CD4-positive, CD25-positive, alpha-beta regulatory T cell (primary cell): Measurements from ENCODE around the gene SNCAIP. TPM values are rescaled to one million over a fixed set of nuclear protein-coding genes. Genes with fewer than 3 reads are reported as not detected.

Experiments
- ATAC-seq, 2 donors: fragments of 150-1000 bp; cut with Tn5 transposase; one replicate each; pipeline ENCODE4 v1.10.0; 2021; ENCODE audit warnings: low read depth in 2 of 2, moderate number of reproducible peaks in 2 of 2, moderate library complexity in 1 of 2
- DNase-seq, 3 donors: peaks; one replicate each; pipeline versions ENCODE4 v3.0.0 to v3.0.0-alpha.2; 2012 to 2022; ENCODE audit warnings: mixed read lengths in 1 of 3
- H3K27ac ChIP-seq: one replicate; pipeline ENCODE4 v1.7.0; 2013; ENCODE audit warnings: mild to moderate bottlenecking, low read length; ENCODE audit not compliant: insufficient read depth, poor library complexity, severe bottlenecking
- H3K27me3 ChIP-seq: one replicate; pipeline ENCODE4 v1.7.0; 2013; ENCODE audit warnings: low read length; ENCODE audit not compliant: control insufficient read depth, insufficient read depth
- H3K36me3 ChIP-seq: one replicate; pipeline ENCODE4 v1.7.0; 2013; ENCODE audit warnings: mild to moderate bottlenecking, low read length, moderate library complexity; ENCODE audit not compliant: control insufficient read depth, insufficient read depth
- H3K4me1 ChIP-seq: 2 replicates; pipeline ENCODE4 v1.7.0; 2013; ENCODE audit warnings: mild to moderate bottlenecking, low read length; ENCODE audit not compliant: insufficient read depth, control insufficient read depth, poor library complexity, severe bottlenecking
- H3K4me3 ChIP-seq: one replicate; pipeline ENCODE4 v1.7.0; 2013; ENCODE audit warnings: low read depth, mild to moderate bottlenecking, low read length, moderate library complexity
- H3K9me3 ChIP-seq, 2 experiments: 1 replicate in 1 of 2; 2 replicates in 1 of 2; pipeline ENCODE4 v1.7.0; 2013; ENCODE audit warnings: low read length in 2 of 2, mild to moderate bottlenecking in 1 of 2, moderate library complexity in 1 of 2; ENCODE audit not compliant: control insufficient read depth in 2 of 2
- H3K27ac Mint-ChIP-seq, 3 donors: one replicate each; pipeline ENCODE4 v1.8.0; 2020 to 2022; ENCODE audit warnings: mild to moderate bottlenecking in 3 of 3, mixed read lengths in 3 of 3, moderate library complexity in 2 of 3
- H3K27me3 Mint-ChIP-seq: one replicate; pipeline ENCODE4 v1.8.0; 2022; ENCODE audit warnings: mild to moderate bottlenecking, mixed read lengths
- H3K36me3 Mint-ChIP-seq: one replicate; pipeline ENCODE4 v1.8.0; 2020; ENCODE audit warnings: mixed read lengths
- H3K4me1 Mint-ChIP-seq, 4 donors: one replicate each; pipeline ENCODE4 v1.8.0; 2020 to 2022; ENCODE audit warnings: mixed read lengths in 4 of 4, mild to moderate bottlenecking in 1 of 4
- H3K4me3 Mint-ChIP-seq, 4 donors: one replicate each; pipeline ENCODE4 v1.8.0; 2020 to 2022; ENCODE audit warnings: mild to moderate bottlenecking in 4 of 4, mixed read lengths in 4 of 4, moderate library complexity in 3 of 4
- H3K9me3 Mint-ChIP-seq, 7 donors: one replicate each; pipeline ENCODE4 v1.8.0; 2020 to 2022; ENCODE audit warnings: mixed read lengths in 7 of 7, mild to moderate bottlenecking in 3 of 7, moderate library complexity in 2 of 7
- polyA plus RNA-seq, 4 donors: library from polyadenylated mRNA; unstranded; fragments of 300-500 nt; fragmentation: Illumina TruSeq; gene quantifications; one replicate each; pipeline ENCODE4 v1.2.3, GENCODE V29; 2021
- total RNA-seq: library from RNA; stranded (reverse); gene quantifications from one replicate; pipeline ENCODE4 v1.2.3, GENCODE V29; 2022

The SNCAIP gene
- total and polyA plus RNA-seq, 5 donors from 2014 or later: not detected

DNA sequence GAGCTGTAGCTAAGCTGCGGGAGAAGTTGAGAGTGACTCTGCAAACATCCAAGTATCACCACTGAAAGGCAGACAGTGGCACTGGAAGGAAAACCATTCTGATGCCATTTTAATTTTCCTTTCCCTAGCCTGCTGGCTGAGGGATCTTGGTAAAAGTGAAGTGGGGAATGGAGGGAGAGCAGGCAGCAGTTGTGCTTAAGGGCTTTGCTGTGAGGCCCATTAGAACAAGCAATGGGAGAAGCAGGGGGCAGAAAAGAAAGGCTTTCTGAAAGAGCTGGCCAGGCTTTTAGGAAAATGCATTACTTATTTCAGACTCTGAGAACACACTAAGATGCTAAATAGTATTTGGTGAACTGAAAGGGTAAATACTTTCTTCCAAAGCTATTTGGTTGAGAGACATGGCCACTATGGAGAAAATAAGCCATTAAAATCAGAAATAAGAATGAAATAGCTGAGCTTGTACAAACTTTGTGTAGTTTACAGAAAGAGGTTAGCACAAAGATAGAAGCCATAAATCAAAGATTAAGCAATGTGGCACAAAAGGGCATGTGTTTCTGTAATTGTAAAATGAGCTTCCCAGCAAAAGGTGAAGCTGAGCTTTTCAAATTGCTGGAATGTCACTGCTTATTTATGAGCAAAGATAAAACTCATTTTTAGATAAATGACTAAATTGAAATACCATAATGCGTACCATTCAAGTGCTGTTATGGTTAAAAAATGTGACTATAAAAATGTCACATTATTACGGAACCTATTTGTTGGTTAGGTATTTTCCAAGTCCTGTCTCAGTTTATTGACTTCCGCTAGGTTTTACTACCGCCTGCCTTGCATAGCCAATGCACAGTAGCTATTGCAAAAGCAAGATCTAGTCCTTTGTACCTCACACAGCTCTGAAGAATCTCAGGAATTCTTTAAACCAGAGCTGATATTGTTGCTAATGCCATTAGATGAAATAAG is 20.8 kb downstream of the SNCAIP start:
- Histone ChIP-seq H3K9me3 (no peaks in the 10 kb centered on the region), H3K4me1 (no peaks in the 10 kb centered on the region), H3K27me3 (no peaks in the 10 kb centered on the region), H3K36me3 (no peaks in the 10 kb centered on the region), H3K27ac (no peak overlapping the region), H3K4me3 (no peak overlapping the region)
- Mint-ChIP-seq H3K9me3 (peaks cover 0 to 3% (median 0%) of the 10 kb centered on the region in 7 donors), H3K4me1 (no peaks in the 10 kb centered on the region), H3K27ac (no peak overlapping the region), H3K4me3 (no peak overlapping the region), H3K27me3 (no peaks in the 10 kb centered on the region), H3K36me3 (no peaks in the 10 kb centered on the region)
- ATAC-seq: no peak
- DNase-seq: no peak

DNA sequence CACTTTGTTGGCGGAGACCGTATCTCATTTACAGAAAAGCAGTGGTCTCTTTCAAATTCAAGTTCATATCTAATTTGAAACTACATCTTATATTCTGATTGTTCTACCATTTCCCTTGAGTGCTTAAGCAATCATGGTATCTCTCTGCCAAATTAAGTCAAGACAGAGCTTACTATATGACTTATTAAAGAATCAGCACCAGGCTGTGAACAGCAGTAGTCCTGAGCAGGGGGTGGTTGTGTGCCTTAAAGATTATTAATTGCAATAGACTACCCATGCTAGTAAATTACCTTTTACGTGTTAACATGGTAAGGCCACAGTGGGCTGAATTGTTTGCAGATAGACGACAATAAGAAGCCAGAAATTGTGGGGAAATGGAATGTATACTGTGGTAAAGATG is 21.5 kb downstream of the SNCAIP start:
- Histone ChIP-seq H3K36me3 (no peaks in the 10 kb centered on the region), H3K27me3 (no peaks in the 10 kb centered on the region), H3K4me3 (no peak overlapping the region), H3K4me1 (no peaks in the 10 kb centered on the region), H3K27ac (no peak overlapping the region), H3K9me3 (no peaks in the 10 kb centered on the region)
- DNase-seq (no peak), ATAC-seq (no peak)
- Mint-ChIP-seq H3K36me3 (no peaks in the 10 kb centered on the region), H3K9me3 (peaks cover 0 to 3% (median 0%) of the 10 kb centered on the region in 7 donors), H3K4me1 (no peaks in the 10 kb centered on the region), H3K27ac (no peak overlapping the region), H3K4me3 (no peak overlapping the region), H3K27me3 (no peaks in the 10 kb centered on the region)

DNA sequence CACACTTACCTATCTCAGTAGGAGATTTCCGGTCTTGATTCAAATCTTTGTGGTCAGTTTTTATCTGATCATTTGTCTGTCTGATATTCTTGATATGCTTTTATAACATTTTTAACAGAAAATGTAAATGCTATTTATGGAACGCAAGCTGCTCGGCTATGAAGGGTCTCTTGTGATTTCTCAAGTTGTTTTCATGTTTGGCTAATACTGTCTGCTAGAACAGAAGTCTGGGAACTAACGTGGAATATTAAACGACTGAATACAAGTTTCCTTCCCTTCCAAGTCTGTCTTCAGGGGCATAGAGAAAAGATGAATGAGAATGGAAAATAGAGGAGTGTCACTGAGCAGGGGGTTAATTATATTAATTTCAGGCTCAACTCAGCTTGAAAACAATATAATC is 27.6 kb downstream of the SNCAIP start:
- ATAC-seq (no peak), DNase-seq (no peak)
- Mint-ChIP-seq H3K36me3 (no peaks in the 10 kb centered on the region), H3K27ac (no peak overlapping the region), H3K27me3 (no peaks in the 10 kb centered on the region), H3K9me3 (peaks cover 0 to 3% (median 0%) of the 10 kb centered on the region in 7 donors), H3K4me3 (no peak overlapping the region), H3K4me1 (no peaks in the 10 kb centered on the region)
- Histone ChIP-seq H3K9me3 (no peaks in the 10 kb centered on the region), H3K27me3 (no peaks in the 10 kb centered on the region), H3K36me3 (no peaks in the 10 kb centered on the region), H3K27ac (no peak overlapping the region), H3K4me3 (no peak overlapping the region), H3K4me1 (no peaks in the 10 kb centered on the region)

DNA sequence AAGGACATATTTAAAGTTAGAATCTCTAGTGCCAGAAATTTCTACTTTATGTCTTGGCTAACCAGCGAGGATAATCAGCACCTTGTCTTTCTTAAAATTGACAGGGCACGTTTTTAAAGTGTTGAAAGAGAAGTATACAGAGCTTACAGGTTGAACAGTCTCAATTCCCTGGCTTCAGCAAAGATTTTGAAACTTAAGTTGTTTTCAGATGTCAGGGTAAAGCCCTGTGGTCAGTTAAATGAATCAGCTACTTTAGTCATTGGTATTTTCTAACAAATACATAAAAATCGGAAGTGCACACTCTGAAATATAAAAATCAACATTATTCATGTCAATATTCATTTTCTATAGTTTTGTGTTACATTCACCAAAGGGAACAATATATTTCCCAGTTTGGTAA is 29.1 kb downstream of the SNCAIP start:
- H3K36me3 Mint-ChIP-seq: no peaks in the 10 kb centered on the region
- no peak overlapping the region for H3K4me3 Mint-ChIP-seq
- H3K27ac Mint-ChIP-seq: no peak overlapping the region
- DNase-seq (no peak), ATAC-seq (no peak)
- H3K27me3 Mint-ChIP-seq: no peaks in the 10 kb centered on the region
- Histone ChIP-seq H3K36me3 (no peaks in the 10 kb centered on the region), H3K27me3 (no peaks in the 10 kb centered on the region), H3K4me3 (no peak overlapping the region), H3K4me1 (no peaks in the 10 kb centered on the region), H3K27ac (no peak overlapping the region), H3K9me3 (no peaks in the 10 kb centered on the region)
- no peaks in the 10 kb centered on the region for H3K4me1 Mint-ChIP-seq
- peaks cover 0 to 3% (median 0%) of the 10 kb centered on the region in 7 donors for H3K9me3 Mint-ChIP-seq

DNA sequence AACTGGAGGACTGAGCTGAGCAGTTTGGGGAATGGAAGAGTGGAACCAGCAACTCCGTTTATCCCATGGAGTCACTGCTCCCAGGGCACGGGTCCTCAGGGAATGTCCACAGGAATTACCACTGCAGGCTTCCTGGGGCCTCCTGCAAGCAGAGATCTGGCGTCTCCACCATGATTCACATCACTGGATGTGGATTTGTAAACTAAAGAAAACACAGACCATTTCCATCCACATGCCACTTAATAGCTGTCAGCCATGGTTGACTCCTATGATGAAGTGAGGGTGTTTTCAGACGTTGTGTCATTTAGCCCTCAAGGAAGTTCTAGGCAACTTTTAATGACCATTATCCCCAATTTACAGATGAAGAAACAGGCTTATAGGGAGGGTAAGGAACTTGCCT is 30.2 kb downstream of the SNCAIP start:
- no peak overlapping the region for H3K27ac ChIP-seq
- H3K36me3 ChIP-seq: no peaks in the 10 kb centered on the region
- H3K9me3 ChIP-seq: no peaks in the 10 kb centered on the region
- Mint-ChIP-seq H3K36me3 (no peaks in the 10 kb centered on the region), H3K4me3 (no peak overlapping the region), H3K4me1 (no peaks in the 10 kb centered on the region), H3K27me3 (no peaks in the 10 kb centered on the region), H3K27ac (no peak overlapping the region), H3K9me3 (peaks cover 0 to 3% (median 0%) of the 10 kb centered on the region in 7 donors)
- no peaks in the 10 kb centered on the region for H3K4me1 ChIP-seq
- DNase-seq: no peak
- no peak overlapping the region for H3K4me3 ChIP-seq
- no peaks in the 10 kb centered on the region for H3K27me3 ChIP-seq
- ATAC-seq: no peak

DNA sequence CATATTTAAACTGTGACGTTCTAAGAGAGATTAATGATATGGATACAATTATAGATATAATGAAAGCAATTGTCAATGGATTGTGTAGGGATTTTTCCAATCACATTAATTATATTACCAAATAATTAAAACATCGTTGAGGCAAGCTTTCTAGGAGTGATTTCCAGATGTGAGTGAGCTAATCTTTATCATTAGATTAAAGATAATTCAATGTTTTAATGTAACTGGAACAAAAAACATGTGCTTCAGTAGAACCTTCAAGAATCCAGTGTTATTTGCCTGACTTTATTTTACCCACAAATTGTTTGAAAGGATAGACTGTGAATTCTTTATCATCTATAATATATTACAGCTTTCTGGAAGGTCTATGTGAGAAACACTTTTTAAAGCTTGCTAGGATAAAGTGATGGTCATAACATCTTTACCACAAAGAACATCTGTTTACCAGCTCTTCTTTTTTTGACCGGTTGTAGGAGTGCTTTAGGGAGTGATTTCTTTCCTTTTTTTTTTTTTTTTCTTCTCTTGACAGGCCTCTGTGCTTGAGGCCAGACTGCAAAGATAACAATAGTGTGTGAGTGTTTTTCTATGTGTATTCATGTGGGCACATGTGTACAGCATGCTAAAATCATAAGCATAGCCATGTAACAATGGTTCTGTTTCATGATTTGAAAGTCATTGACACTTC is 35.0 kb downstream of the SNCAIP start:
- Histone ChIP-seq H3K4me1 (no peaks in the 10 kb centered on the region), H3K4me3 (no peak overlapping the region), H3K9me3 (no peaks in the 10 kb centered on the region), H3K36me3 (no peaks in the 10 kb centered on the region), H3K27ac (no peak overlapping the region), H3K27me3 (no peaks in the 10 kb centered on the region)
- Mint-ChIP-seq H3K4me1 (no peaks in the 10 kb centered on the region), H3K36me3 (no peaks in the 10 kb centered on the region), H3K27me3 (peaks cover 5% of the 10 kb centered on the region), H3K27ac (no peak overlapping the region), H3K9me3 (no peaks in the 10 kb centered on the region), H3K4me3 (no peak overlapping the region)
- DNase-seq (no peak), ATAC-seq (no peak)

DNA sequence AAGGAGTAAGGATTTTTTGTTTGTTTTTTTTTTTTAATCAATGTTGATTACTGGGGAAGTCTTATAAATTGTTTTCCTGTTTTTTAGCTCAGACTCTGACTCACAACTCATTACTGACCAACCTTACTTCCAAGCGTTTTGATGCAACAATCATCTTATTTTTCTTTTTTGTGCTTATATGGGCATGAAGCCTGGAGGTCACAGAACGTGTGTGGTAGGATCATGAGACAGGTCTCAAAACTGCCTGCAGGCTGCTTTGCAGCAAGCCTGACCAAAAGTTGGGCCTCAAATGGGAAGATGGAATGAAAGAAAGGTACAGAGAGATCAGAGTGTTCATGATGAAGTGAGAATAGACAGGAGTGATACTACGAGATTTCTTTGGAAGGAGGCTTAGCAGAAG is 38.5 kb downstream of the SNCAIP start:
- no peaks in the 10 kb centered on the region for H3K9me3 ChIP-seq
- no peak for ATAC-seq
- H3K4me1 ChIP-seq: no peaks in the 10 kb centered on the region
- no peaks in the 10 kb centered on the region for H3K36me3 Mint-ChIP-seq
- no peak overlapping the region for H3K27ac Mint-ChIP-seq
- no peaks in the 10 kb centered on the region for H3K27me3 ChIP-seq
- H3K9me3 Mint-ChIP-seq: no peaks in the 10 kb centered on the region
- H3K4me3 ChIP-seq: no peak overlapping the region
- DNase-seq: no peak
- H3K27ac ChIP-seq: no peak overlapping the region
- H3K4me1 Mint-ChIP-seq: no peaks in the 10 kb centered on the region
- peaks cover 5% of the 10 kb centered on the region for H3K27me3 Mint-ChIP-seq
- no peaks in the 10 kb centered on the region for H3K36me3 ChIP-seq
- no peak overlapping the region for H3K4me3 Mint-ChIP-seq
